ENCODE measurements around the gene TNFRSF14. TPM values are rescaled to one million over a fixed set of nuclear protein-coding genes. Genes with fewer than 3 reads are reported as not detected.
A peak's percentile ranks its signal among the peaks of the same experiment; 100 is the strongest.

The TNFRSF14 gene
- total and polyA plus RNA-seq, 2 experiments from 2014 or later = not detected

DNA sequence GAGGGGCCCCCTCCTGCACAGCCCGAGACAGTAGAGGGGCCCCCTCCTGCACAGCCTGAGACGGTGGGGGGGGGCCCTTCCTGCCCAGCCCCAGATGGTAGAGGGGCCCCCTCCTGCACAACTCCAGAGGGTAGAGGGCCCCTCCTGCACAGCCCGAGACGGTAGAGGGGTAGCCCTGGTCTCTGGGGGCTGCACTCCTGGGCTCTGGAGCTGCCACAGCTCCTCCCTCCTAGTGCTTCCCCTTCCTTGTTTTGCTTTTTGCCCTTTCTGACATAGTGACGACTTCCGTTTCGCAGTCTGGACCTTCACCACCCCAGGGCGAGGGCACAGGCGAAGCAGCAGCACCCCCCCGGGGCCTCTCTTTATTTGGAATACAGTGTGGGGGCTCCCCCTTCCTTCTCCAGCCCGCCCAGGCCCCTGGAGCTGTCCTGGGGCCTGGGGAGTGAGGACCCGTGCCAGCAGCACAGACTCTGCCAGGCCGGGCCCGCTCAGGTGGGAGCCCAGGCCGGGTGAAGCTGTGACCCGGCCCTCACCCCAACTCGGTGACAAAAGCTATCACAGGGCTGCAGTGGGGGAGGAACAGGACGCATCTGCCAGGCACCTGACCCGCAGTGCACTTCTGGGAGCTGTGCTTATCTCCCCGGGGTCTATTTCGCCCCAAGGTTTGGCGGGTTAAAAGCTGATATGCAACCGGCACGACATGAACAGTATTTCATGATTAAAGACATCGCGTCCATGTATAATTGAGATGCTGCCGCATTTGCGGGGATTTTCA lies 29.3 kb downstream of the TNFRSF14 start (continued):
- TF ChIP-seq, protein P1, sequence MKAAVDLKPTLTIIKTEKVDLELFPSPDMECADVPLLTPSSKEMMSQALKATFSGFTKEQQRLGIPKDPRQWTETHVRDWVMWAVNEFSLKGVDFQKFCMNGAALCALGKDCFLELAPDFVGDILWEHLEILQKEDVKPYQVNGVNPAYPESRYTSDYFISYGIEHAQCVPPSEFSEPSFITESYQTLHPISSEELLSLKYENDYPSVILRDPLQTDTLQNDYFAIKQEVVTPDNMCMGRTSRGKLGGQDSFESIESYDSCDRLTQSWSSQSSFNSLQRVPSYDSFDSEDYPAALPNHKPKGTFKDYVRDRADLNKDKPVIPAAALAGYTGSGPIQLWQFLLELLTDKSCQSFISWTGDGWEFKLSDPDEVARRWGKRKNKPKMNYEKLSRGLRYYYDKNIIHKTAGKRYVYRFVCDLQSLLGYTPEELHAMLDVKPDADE (IDR thresholded peaks at IDR 0.05) = no peak
- TF ChIP-seq POLR2AphosphoS5 (IDR thresholded peaks at IDR 0.05; ENCODE audit: low read depth) (peak; percentile 65), ZNF114 (CRISPR knock-in tag; IDR thresholded peaks at IDR 0.05) (no peak), EZH2 (IDR thresholded peaks at IDR 0.05; ENCODE audit: low read depth, unreplicated experiment) (no peak)

DNA sequence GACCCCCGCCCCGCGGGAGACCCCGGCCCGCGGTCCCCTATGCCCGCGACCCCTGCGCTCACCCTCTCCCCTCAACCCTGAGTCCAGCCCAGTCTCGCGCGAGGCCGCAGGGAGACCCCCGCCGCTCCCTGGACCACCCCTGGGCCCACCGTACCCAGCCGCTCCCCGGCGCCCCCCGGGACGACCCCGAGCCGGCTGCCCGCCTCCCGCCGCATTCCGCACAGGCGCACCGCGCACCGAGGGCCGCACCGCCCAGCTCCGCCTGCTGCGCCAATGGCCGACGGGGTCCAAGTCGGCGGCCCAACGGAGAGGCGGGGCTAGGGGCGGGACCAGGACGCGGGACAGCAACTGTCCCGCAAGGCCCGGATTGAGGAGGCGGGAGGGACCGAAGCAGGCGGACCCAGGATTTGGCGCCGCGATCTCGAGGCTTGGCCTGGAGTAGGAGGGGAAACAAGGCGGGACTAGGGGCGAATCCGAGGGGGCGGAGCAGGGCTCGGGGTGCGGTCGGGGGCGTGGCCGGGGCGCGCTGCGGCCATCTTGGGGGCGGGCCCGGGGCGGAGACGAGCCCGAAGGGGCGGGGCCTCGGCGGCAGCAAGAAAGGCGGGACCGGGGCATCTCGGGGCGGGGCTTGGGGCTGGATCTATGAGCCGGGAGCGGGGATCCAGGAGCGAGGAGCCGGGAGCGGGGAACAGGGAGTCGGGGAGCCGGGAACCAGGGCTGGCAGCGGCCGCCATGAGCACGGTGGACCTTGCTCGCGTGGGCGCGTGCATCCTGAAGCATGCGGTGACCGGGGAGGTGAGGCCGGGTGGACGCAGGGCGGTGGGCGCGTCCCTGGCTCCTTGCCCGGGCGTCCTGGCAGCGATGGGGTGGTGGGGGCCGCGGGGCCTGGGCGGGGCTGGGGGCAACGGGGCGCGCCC lies 30.2 kb downstream of the TNFRSF14 start, which contains the start of gene PRXL2B:
Gene PRXL2B (plus strand): TSS at position 624 of the 917 bp plus-strand sequence. CDS start 109 bp downstream, at position 733.
- DNase-seq (ENCODE audit: low spot score) = peak; percentile 97

More for the DNA sequence above, 30.2 kb downstream of the TNFRSF14 start, which contains the start of gene PRXL2B:
- Histone ChIP-seq H3K27me3 (ENCODE audit: insufficient read depth) (no peaks in the 10 kb centered on the region), H3F3A (replicated peaks; ENCODE audit: low read depth) (no peaks in the 10 kb centered on the region), H2AFZ (no peak within 1 kb of the TSS), H3K4me3 (peak within 1 kb of the TSS; percentile 88), H3K4me1 (ENCODE audit: insufficient read depth) (peaks cover 13% of the 10 kb centered on the region), H3K9me2 (ENCODE audit: insufficient read depth) (no peaks in the 10 kb centered on the region), H4K20me1 (replicated peaks; ENCODE audit: insufficient read depth) (no peaks in the 10 kb centered on the region), H3K36me3 (ENCODE audit: insufficient read depth) (no peaks in the 10 kb centered on the region), H3K79me2 (replicated peaks; ENCODE audit: insufficient read depth) (no peaks in the 10 kb centered on the region), H3K27ac (ENCODE audit: low read depth) (peak within 1 kb of the TSS; percentile 88), H3K4me2 (peak within 1 kb of the TSS; percentile 98)
- Mint-ChIP-seq H3K4me3 (peak within 1 kb of the TSS; percentile 83), H3K4me1 (peaks cover 22% of the 10 kb centered on the region), H3K36me3 (ENCODE audit: low read depth) (peaks cover 15% of the 10 kb centered on the region; the same call in 2 of the 3 replicates), H3K27me3 (ENCODE audit: insufficient read depth, low read depth, poor library complexity) (peaks cover 6% of the 10 kb centered on the region), H3K27ac (no peak within 1 kb of the TSS; the same call in 1 of the 2 replicates), H3K9me3 (peaks cover 6% of the 10 kb centered on the region)
- TF ChIP-seq, protein P2, sequence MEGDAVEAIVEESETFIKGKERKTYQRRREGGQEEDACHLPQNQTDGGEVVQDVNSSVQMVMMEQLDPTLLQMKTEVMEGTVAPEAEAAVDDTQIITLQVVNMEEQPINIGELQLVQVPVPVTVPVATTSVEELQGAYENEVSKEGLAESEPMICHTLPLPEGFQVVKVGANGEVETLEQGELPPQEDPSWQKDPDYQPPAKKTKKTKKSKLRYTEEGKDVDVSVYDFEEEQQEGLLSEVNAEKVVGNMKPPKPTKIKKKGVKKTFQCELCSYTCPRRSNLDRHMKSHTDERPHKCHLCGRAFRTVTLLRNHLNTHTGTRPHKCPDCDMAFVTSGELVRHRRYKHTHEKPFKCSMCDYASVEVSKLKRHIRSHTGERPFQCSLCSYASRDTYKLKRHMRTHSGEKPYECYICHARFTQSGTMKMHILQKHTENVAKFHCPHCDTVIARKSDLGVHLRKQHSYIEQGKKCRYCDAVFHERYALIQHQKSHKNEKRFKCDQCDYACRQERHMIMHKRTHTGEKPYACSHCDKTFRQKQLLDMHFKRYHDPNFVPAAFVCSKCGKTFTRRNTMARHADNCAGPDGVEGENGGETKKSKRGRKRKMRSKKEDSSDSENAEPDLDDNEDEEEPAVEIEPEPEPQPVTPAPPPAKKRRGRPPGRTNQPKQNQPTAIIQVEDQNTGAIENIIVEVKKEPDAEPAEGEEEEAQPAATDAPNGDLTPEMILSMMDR (conservative IDR thresholded peaks at IDR 0.05; ENCODE audit: low read depth in 2 of 2) = no peak
- TF ChIP-seq JUNB (IDR thresholded peaks at IDR 0.05; ENCODE audit: unreplicated experiment) (no peak), POLR2AphosphoS5 (IDR thresholded peaks at IDR 0.05; ENCODE audit: low read depth) (peak; percentile 65), NANOG (IDR thresholded peaks at IDR 0.05; ENCODE audit: borderline replicate concordance) (no peak)
- peak; percentile 81 for ATAC-seq
